ENCODE results near the gene STPG1.

Gene STPG1

DNA sequence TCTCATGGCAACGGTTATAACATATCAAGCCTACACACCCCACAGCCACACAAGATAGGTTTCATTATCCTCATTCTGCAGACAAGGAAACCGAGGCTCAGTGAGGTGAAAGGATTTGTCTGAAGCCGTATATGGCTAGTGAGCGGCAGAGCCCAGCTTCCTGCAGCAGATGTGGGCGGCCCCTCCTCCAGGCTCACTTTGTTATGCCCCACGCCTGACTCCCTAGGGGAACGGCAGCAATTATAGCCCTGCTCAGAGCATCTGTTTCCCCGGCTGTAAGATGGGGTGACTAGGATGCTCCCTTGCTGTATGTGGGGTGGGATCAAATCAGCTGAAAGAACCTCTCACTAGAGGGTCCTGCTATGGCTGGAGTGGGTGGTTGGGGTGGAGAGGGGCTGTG, 72.3 kb downstream of the STPG1 start:
- DNase-seq (ENCODE audit: low spot score), result no peak

DNA sequence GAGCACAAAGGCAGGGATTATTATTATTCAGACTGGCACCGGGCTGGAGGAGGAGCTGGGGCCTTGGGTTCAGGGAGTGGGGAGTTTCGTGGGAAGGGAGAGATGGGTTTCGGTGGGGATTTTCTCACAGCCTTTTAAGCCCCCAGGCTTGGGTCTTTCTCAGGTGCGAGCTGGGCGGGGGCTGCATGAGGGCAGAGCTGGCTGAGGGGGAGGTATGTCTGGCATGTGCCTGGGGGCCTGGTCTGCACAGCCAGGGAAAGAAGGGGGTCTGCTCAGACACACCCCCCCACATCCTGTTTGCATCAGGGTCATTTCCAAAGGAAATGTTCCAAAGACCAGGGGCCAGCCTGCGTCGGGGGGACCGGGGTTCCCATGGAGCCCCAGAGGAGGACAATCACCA, 72.8 kb downstream of the STPG1 start:
- DNase-seq (ENCODE audit: low spot score), result no peak

- DNase-seq (ENCODE audit: low spot score), result no peak
Measured at GRCh38 chr1:24339996-24340395, 73.6 kb downstream of the STPG1 start.

- no peak for DNase-seq (ENCODE audit: low spot score)
Measured at GRCh38 chr1:24338447-24338846, 75.1 kb downstream of the STPG1 start.

- DNase-seq (ENCODE audit: low spot score), result no peak
Measured at GRCh38 chr1:24337455-24337854, 76.1 kb downstream of the STPG1 start.

GRCh38 chr1:24336075-24336474, 77.5 kb downstream of the STPG1 start:
- no peak for DNase-seq (ENCODE audit: low spot score)

DNA sequence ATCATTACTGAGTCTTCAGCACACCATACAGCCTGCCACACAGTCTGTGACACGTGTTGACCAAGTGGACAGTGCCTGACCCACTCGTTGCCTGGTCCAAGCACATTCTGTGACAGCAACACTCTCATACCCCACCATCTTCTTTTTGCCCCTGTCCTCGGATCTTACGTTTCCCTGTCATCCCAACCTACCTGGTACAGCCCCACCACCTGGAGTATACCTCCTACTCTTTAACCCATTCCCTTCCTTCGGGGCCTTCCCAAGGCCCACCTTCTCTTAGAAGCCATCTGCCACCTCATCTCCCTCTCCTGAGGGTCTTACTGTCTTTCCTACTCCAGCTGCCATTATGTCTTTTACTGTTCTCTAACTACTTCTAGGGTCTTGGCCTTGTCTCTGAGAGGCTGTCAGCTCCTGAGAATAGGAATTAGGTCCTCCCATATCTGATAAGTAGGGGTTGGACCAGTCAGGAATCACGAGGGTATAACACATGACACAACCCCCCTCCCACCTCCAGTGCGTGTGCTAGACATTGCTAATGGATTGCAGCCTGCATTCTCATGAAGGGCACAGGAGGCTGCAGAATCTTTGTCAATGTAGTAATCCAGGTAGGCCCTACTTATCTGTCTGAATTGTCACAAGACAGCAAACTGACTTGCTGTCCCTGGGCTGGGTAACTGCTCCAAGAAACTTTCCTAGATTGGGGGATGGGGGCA, 81.5 kb downstream of the STPG1 start:
- no peak for DNase-seq (ENCODE audit: low spot score)

GRCh38 chr1:24329797-24330543, 83.6 kb downstream of the STPG1 start:
- no peak for DNase-seq (ENCODE audit: low spot score)

- DNase-seq (ENCODE audit: low spot score), result no peak
Measured at GRCh38 chr1:24329331-24329730, 84.3 kb downstream of the STPG1 start.

- no peak for DNase-seq (ENCODE audit: low spot score)
Measured at GRCh38 chr1:24327891-24328290, 85.7 kb downstream of the STPG1 start.

DNA sequence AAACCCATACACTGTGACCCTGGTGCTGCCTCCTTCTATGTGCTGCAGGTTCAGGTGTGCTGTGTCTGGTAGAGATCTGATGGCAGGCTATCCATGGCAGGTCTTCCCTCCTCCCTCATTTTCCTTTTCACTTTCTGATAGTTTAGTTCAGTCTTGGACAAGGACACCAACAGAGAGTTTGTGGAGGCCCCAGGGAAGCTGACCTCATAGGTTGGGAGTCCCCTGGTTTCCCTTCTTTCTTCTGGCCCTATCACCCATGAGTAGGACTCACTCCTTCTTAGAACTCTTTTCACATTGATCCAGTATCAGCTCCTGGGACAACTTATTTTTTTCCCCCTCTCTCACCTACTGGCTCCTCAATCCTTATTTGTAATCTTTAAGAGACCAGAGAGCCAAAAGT, 86.1 kb downstream of the STPG1 start:
- DNase-seq (ENCODE audit: low spot score), result no peak

- no peak for DNase-seq (ENCODE audit: low spot score)
Measured at GRCh38 chr1:24325587-24326449, 87.8 kb downstream of the STPG1 start.

DNA sequence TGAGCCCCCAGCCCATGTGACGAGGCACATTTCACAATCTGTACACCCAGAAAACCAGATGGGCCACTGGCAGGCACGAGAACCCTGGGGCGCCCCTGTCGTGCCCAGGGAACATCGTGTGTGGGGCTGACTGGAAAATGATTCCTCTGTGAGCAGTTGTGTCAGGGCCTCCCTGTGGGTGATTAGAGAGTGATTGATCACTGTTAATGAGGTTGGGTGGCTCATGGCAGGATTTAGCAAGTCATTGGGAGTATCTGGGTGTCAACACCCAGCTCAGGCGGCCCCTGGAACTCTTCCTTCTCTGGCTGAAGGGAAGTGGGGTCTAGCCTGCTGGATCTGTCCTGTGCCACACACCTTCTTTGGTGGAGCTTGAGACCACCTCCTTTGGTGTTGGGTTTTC, 88.7 kb downstream of the STPG1 start:
- no peak for DNase-seq (ENCODE audit: low spot score)

GRCh38 chr1:24323281-24323680, 90.3 kb downstream of the STPG1 start:
- no peak for DNase-seq (ENCODE audit: low spot score)

GRCh38 chr1:24322470-24323177, 91.0 kb downstream of the STPG1 start:
- no peak for DNase-seq (ENCODE audit: low spot score)

- DNase-seq (ENCODE audit: low spot score), result peak; percentile 55
Measured at GRCh38 chr1:24321697-24322469, 91.7 kb downstream of the STPG1 start.

- DNase-seq (ENCODE audit: low spot score), result no peak
Measured at GRCh38 chr1:24321126-24321525, 92.5 kb downstream of the STPG1 start.

DNA sequence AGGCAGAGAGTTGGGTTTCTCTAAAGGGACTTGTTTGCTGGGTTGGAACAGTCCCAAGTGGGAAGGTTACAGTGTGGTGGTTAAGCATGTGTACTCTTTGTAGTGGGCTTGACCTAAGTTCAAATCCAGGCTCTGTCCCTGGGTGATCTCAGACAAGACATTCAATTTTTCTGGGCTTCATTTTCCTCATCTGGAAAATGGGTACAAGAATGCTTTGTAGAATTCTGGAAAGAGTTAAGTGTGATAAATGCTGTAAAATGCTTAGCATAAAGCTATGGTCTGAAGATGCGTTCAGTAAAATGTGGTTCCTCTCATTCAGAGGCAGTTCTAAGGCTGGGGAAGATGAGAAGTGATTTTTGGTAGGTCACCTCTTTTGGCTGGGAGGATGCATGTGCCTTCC, 93.6 kb downstream of the STPG1 start:
- DNase-seq (ENCODE audit: low spot score), result no peak

GRCh38 chr1:24319312-24319863, 94.2 kb downstream of the STPG1 start, which contains the start of gene GRHL3:
Gene GRHL3, plus strand, starts transcription at chr1:24319357. Its CDS starts 195 bp downstream, at chr1:24319552.
- DNase-seq (ENCODE audit: low spot score), result peak; percentile 20

DNA sequence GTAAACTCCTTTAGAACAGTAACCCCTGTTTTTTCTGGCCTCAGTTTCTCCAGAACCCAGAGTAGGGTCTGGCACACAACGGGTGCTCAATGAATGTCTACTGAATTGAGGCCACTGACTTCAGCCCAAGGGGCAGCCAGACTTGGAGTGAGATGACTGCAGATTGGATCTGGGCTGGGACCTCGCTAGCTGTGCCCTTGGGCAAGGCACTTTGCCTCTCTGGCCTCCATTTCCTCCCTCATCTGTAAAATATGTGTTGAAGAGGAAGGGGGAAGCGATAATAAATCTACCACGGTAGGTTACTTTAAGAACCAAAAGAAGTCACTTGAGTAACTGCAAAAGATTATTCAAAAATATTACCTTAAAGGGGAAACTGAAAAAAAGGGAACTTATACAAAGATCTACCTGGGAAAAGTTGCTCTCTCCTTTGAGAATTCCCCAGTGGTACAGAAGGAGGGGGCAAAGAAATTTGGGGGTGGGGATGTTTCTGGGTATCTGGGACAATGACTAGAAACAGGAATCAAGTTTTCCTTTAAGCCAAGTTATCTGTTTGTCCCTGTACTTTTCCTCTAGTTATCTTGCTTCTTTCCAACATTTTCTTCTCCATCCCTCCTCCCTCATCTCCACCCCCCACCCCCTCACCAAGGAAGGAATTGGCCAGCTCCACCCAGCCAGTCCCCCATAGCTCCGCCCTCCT, 94.8 kb downstream of the STPG1 start:
- no peak for DNase-seq (ENCODE audit: low spot score)
